IMR-90 (cell line): ENCODE measurements around the gene WIPF2. TPM values are rescaled to one million over a fixed set of nuclear protein-coding genes. Genes with fewer than 3 reads are reported as not detected.

Experiments
- ATAC-seq: fragments of 200-7000 bp; cut with Tn5 transposase; 2 replicates; pipeline ENCODE4 v1.9.1; 2020; ENCODE audit warnings: low read depth, mild to moderate bottlenecking, moderate library complexity
- BruUV-seq: library from RNA; stranded (reverse); fragments of 400-500 nt; replicated peaks from 2 replicates; lab custom pipeline; 2021; lab: Mats Ljungman, UMichigan
- CTCF ChIA-PET: fragments of 300-600 bp; formaldehyde crosslinking; extraction: SDS; loops from one replicate; lab custom pipeline; 2021; ENCODE audit warnings: antibody characterized with exemption; lab: Yijun Ruan, JAX
- POLR2A ChIA-PET: fragments of 300-600 bp; sonication (Branson Sonifier 250); formaldehyde crosslinking; loops from one replicate; lab custom pipeline; 2022; ENCODE audit warnings: antibody characterized with exemption; ENCODE audit not compliant: unreplicated experiment; lab: Charles Lee
- DNase-seq: peaks from one replicate; pipeline ENCODE4 v3.0.0; 2013
- H2AFZ ChIP-seq: replicated peaks from 2 replicates; pipeline ENCODE3; 2013; ENCODE audit warnings: low read length, mild to moderate bottlenecking; ENCODE audit not compliant: poor library complexity
- H2AK5ac ChIP-seq: 2 replicates; pipeline ENCODE4 v1.6.1; 2013; ENCODE audit warnings: low read depth, low read length, inconsistent platforms
- H2AK9ac ChIP-seq: replicated peaks from 2 replicates; pipeline ENCODE3; 2013; ENCODE audit warnings: mild to moderate bottlenecking, low read depth, low read length, moderate library complexity; ENCODE audit not compliant: poor library complexity
- H2BK120ac ChIP-seq: 2 replicates; pipeline ENCODE4 v1.6.1; 2013; ENCODE audit warnings: low read depth, low read length, inconsistent platforms
- H2BK15ac ChIP-seq: 3 replicates; pipeline ENCODE4 v1.6.1; 2013; ENCODE audit warnings: low read depth, low read length, inconsistent platforms
- H2BK20ac ChIP-seq: 2 replicates; pipeline ENCODE4 v1.6.1; 2013; ENCODE audit warnings: low read depth, mild to moderate bottlenecking, inconsistent platforms, low read length, moderate library complexity
- H2BK5ac ChIP-seq: 2 replicates; pipeline ENCODE4 v1.6.1; 2013; ENCODE audit warnings: mild to moderate bottlenecking, low read depth, low read length, inconsistent platforms; ENCODE audit not compliant: poor library complexity, severe bottlenecking
- H3K14ac ChIP-seq: replicated peaks from 2 replicates; pipeline ENCODE4 v1.6.1; 2013; ENCODE audit warnings: low read depth, low read length, inconsistent platforms
- H3K18ac ChIP-seq: 2 replicates; pipeline ENCODE4 v1.6.1; 2013; ENCODE audit warnings: low read depth, low read length, control low read depth
- H3K23ac ChIP-seq: 2 replicates; pipeline ENCODE4 v1.6.1; 2013; ENCODE audit warnings: low read depth, low read length, inconsistent platforms
- H3K27ac ChIP-seq: 2 replicates; pipeline ENCODE4 v1.5.1; 2013; ENCODE audit warnings: mild to moderate bottlenecking, control low read depth, low read length; ENCODE audit not compliant: insufficient read depth
- H3K27me3 ChIP-seq: 2 replicates; pipeline ENCODE4 v1.6.1; 2013; ENCODE audit warnings: low read length; ENCODE audit not compliant: control insufficient read depth, insufficient read depth
- H3K36me3 ChIP-seq: 2 replicates; pipeline ENCODE4 v1.6.1; 2013; ENCODE audit warnings: low read length, mixed read lengths; ENCODE audit not compliant: control insufficient read depth, insufficient read depth
- H3K4ac ChIP-seq: 2 replicates; pipeline ENCODE4 v1.6.1; 2013; ENCODE audit warnings: low read depth, low read length, inconsistent platforms
- H3K4me1 ChIP-seq: 2 replicates; pipeline ENCODE4 v1.6.1; 2013; ENCODE audit warnings: low read length, mixed read lengths; ENCODE audit not compliant: control insufficient read depth, insufficient read depth
- H3K4me2 ChIP-seq: 2 replicates; pipeline ENCODE4 v1.6.1; 2013; ENCODE audit warnings: low read depth, mild to moderate bottlenecking, control low read depth, low read length, moderate library complexity
- H3K4me3 ChIP-seq: 2 replicates; pipeline ENCODE4 v1.5.1; 2013; ENCODE audit warnings: low read depth, mild to moderate bottlenecking, control low read depth, low read length, moderate library complexity; ENCODE audit not compliant: insufficient read depth
- H3K56ac ChIP-seq: 2 replicates; pipeline ENCODE4 v1.6.1; 2013; ENCODE audit warnings: low read length, inconsistent platforms; ENCODE audit not compliant: insufficient read depth; ENCODE audit errors: extremely low read depth
- H3K79me1 ChIP-seq, 2 experiments: 2 replicates each; pipeline ENCODE4 v1.6.1; 2013; ENCODE audit warnings: low read length in 2 of 2, inconsistent platforms in 1 of 2, low read depth in 1 of 2
- H3K9ac ChIP-seq: 2 replicates; pipeline ENCODE4 v1.6.1; 2013; ENCODE audit warnings: low read depth, low read length, control low read depth
- H3K9me1 ChIP-seq: 2 replicates; pipeline ENCODE4 v1.6.1; 2013; ENCODE audit warnings: low read length, inconsistent platforms; ENCODE audit not compliant: insufficient read depth
- H3K9me3 ChIP-seq: 2 replicates; pipeline ENCODE4 v1.6.1; 2013; ENCODE audit warnings: low read length; ENCODE audit not compliant: control insufficient read depth, insufficient read depth
- H4K20me1 ChIP-seq: 2 replicates; pipeline ENCODE4 v1.6.1; 2013; ENCODE audit warnings: low read length, inconsistent platforms; ENCODE audit not compliant: insufficient read depth
- H4K5ac ChIP-seq: 2 replicates; pipeline ENCODE4 v1.6.1; 2013; ENCODE audit warnings: mild to moderate bottlenecking, low read depth, low read length, control low read depth
- H4K8ac ChIP-seq, 2 experiments: 2 replicates each; pipeline ENCODE4 v1.6.1; 2013; ENCODE audit warnings: low read depth in 2 of 2, low read length in 2 of 2, control low read depth in 1 of 2, inconsistent platforms in 1 of 2
- H4K91ac ChIP-seq: 2 replicates; pipeline ENCODE4 v1.6.1; 2013; ENCODE audit warnings: low read depth, low read length, inconsistent platforms; ENCODE audit not compliant: insufficient read depth
- CEBPB ChIP-seq: IDR thresholded peaks from 2 replicates; pipeline ENCODE4 v1.6.1; 2012; ENCODE audit warnings: low read depth, low read length, improper control_type of control experiment
- RFX5 ChIP-seq: IDR thresholded peaks from 2 replicates; pipeline ENCODE4 v1.8.0; 2012; ENCODE audit warnings: low read depth, mild to moderate bottlenecking, low read length, moderate library complexity
- WGBS, 2 experiments: methylation state at CpG; one replicate each; pipeline versions ENCODE4 v1.1.5 to v1.1.7; 2013; ENCODE audit warnings: missing lambda C conversion rate in 2 of 2; ENCODE audit not compliant: insufficient read length in 1 of 2; ENCODE audit errors: extremely low coverage in 2 of 2; 5-methylcytosine and 5-hydroxymethylcytosine counted together
- dilution Hi-C: fragments of 300-500 bp; cut with HindIII; formaldehyde crosslinking; loops from one replicate; pipeline ENCODE4 v1.14.3; 2018; ENCODE audit warnings: low sequenced_read_pairs; ENCODE audit not compliant: unreplicated experiment
- in situ Hi-C: fragments of 300-500 bp; cut with MboI; formaldehyde crosslinking; loops from 3 replicates; pipeline ENCODE4 v1.14.3; 2019; ENCODE audit warnings: low sequenced_read_pairs, inconsistent platforms, mixed read lengths
- intact Hi-C: fragments of 100-400 bp; cut with micrococcal nuclease; formaldehyde crosslinking; loops from 2 replicates; pipeline ENCODE4 v1.10.0; 2022
- polyA plus RNA-seq, 3 experiments: library from polyadenylated mRNA; depleted of rRNA; stranded (reverse); fragments of >200 nt; gene quantifications; 2 replicates each; pipeline ENCODE4 v1.2.3, GENCODE V29; 2012; ENCODE audit warnings: low replicate concordance in 1 of 3
- total RNA-seq: library from RNA; depleted of rRNA; stranded (reverse); fragments of >200 nt; gene quantifications from 2 replicates; pipeline ENCODE4 v1.2.3, GENCODE V29; 2012
- TF ChIP-seq, protein P1 (sequence below): fragments of 150-350 bp; IDR thresholded peaks from 2 replicates; pipeline ENCODE4 v1.6.1; 2016; ENCODE audit warnings: low read depth, mild to moderate bottlenecking, low read length, moderate library complexity, borderline replicate concordance

Gene WIPF2
- total and polyA plus RNA-seq, 2 of the 4 experiments (the other 2 are of a cell fraction), result 2.0 to 8.9 TPM

DNA sequence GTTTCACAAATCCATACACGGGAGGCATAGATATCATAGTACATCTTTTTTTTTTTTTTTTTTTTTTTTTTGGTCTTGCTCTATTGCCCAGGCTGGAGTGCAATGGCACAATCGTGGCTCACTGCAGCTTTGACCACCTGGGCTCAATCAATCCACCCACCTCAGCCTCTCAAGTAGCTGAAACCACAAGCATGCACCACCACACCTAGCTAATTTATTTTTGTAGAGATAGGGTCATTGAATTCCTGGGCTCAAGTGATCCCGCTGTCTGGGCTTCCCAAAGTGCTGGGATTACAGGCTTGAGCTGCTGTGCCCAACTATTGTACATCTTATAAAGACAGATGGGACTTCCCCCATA lies 45.3 kb upstream of the WIPF2 start:
- Histone ChIP-seq H2BK5ac (no peak overlapping the region), H3K4me2 (no peak overlapping the region), H3K14ac (no peak overlapping the region), H4K8ac (no peak overlapping the region), H2BK120ac (no peak overlapping the region), H3K4me3 (no peak overlapping the region), H4K91ac (no peak overlapping the region), H3K9me1 (peaks cover 8% of the 10 kb centered on the region; the same call in 1 of the 2 replicates), H2AFZ (no peak overlapping the region), H3K9me3 (no peaks in the 10 kb centered on the region), H3K36me3 (peaks cover 49% of the 10 kb centered on the region), H2AK9ac (no peak overlapping the region), H3K56ac (no peak overlapping the region), H2BK15ac (no peak overlapping the region), H3K4me1 (peaks cover 8% of the 10 kb centered on the region), H3K79me1 (peaks cover 14 to 39% of the 10 kb centered on the region in 2 experiments), H3K27me3 (no peaks in the 10 kb centered on the region), H3K4ac (no peak overlapping the region), H2AK5ac (no peak overlapping the region), H3K18ac (no peak overlapping the region), H4K5ac (no peak overlapping the region), H2BK20ac (no peak overlapping the region), H3K27ac (no peak overlapping the region), H3K23ac (no peak overlapping the region), H4K20me1 (peaks cover 14% of the 10 kb centered on the region), H3K9ac (no peak overlapping the region)
- POLR2A ChIA-PET, result interaction anchor here (0.5 to 0.6 kb wide), 2 partner anchors 78 to 278 kb away, joined by 3 read pairs; no protein-coding TSS in a partner anchor
- in situ Hi-C loops, result no loop called here
- no peak for ATAC-seq
- DNase-seq, result no peak
- CTCF ChIA-PET, result interaction anchor here (1.4 kb wide), 1 partner anchor 61 kb away, joined by 5 read pairs; no protein-coding TSS in a partner anchor
- no CpG with 5 or more reads among the region's 3 CpGs for WGBS, 2 experiments
- BruUV-seq, result no TSS peak
- dilution Hi-C loops, result no loop called here
- intact Hi-C loops, result no loop called here
- no peak for TF ChIP-seq RFX5
- TF ChIP-seq, protein P1, sequence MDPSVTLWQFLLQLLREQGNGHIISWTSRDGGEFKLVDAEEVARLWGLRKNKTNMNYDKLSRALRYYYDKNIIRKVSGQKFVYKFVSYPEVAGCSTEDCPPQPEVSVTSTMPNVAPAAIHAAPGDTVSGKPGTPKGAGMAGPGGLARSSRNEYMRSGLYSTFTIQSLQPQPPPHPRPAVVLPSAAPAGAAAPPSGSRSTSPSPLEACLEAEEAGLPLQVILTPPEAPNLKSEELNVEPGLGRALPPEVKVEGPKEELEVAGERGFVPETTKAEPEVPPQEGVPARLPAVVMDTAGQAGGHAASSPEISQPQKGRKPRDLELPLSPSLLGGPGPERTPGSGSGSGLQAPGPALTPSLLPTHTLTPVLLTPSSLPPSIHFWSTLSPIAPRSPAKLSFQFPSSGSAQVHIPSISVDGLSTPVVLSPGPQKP, result no peak
- TF ChIP-seq CEBPB, result no peak
